Measurements from ENCODE around the gene PCSK6.

The PCSK6 gene

GRCh38 chr15:101322016-101322695 lies 167.4 kb downstream of the PCSK6 start:
- in situ Hi-C loops (cut with HindIII; ENCODE audit: low sequenced_read_pairs) = no loop called here

- in situ Hi-C loops (cut with HindIII; ENCODE audit: low sequenced_read_pairs) = no loop called here
These were observed 168.9 kb downstream of the PCSK6 start for GRCh38 chr15:101320501-101321052.

- in situ Hi-C loops (cut with HindIII; ENCODE audit: low sequenced_read_pairs) = loop anchor here (10.0 kb wide), 1 partner anchor 346 kb away; no protein-coding TSS in a partner anchor
These were observed 170.7 kb downstream of the PCSK6 start for GRCh38 chr15:101318839-101319238.

GRCh38 chr15:101318147-101318819 lies 171.2 kb downstream of the PCSK6 start:
- in situ Hi-C loops (cut with HindIII; ENCODE audit: low sequenced_read_pairs) = loop anchor here (10.0 kb wide), 1 partner anchor 347 kb away; no protein-coding TSS in a partner anchor

- in situ Hi-C loops (cut with HindIII; ENCODE audit: low sequenced_read_pairs) = loop anchor here (10.0 kb wide), 1 partner anchor 347 kb away; no protein-coding TSS in a partner anchor
These were observed 172.1 kb downstream of the PCSK6 start for GRCh38 chr15:101317336-101317872.

GRCh38 chr15:101316529-101316928 lies 173.0 kb downstream of the PCSK6 start:
- in situ Hi-C loops (cut with HindIII; ENCODE audit: low sequenced_read_pairs) = loop anchor here (10.0 kb wide), 1 partner anchor 348 kb away; no protein-coding TSS in a partner anchor

- in situ Hi-C loops (cut with HindIII; ENCODE audit: low sequenced_read_pairs) = loop anchor here (10.0 kb wide), 1 partner anchor 349 kb away; no protein-coding TSS in a partner anchor
These were observed 173.8 kb downstream of the PCSK6 start for GRCh38 chr15:101315736-101316135.

- in situ Hi-C loops (cut with HindIII; ENCODE audit: low sequenced_read_pairs) = loop anchor here (10.0 kb wide), 1 partner anchor 350 kb away; no protein-coding TSS in a partner anchor
These were observed 175.0 kb downstream of the PCSK6 start for GRCh38 chr15:101314336-101315125.

- in situ Hi-C loops (cut with HindIII; ENCODE audit: low sequenced_read_pairs) = loop anchor here (10.0 kb wide), 1 partner anchor 352 kb away; no protein-coding TSS in a partner anchor
These were observed 176.3 kb downstream of the PCSK6 start for GRCh38 chr15:101313041-101313761.

- in situ Hi-C loops (cut with HindIII; ENCODE audit: low sequenced_read_pairs) = loop anchor here (10.0 kb wide), 1 partner anchor 354 kb away; no protein-coding TSS in a partner anchor
These were observed 179.0 kb downstream of the PCSK6 start for GRCh38 chr15:101310508-101310907.

GRCh38 chr15:101310161-101310480 lies 179.4 kb downstream of the PCSK6 start:
- in situ Hi-C loops (cut with HindIII; ENCODE audit: low sequenced_read_pairs) = loop anchor here (10.0 kb wide), 1 partner anchor 355 kb away; no protein-coding TSS in a partner anchor

- in situ Hi-C loops (cut with HindIII; ENCODE audit: low sequenced_read_pairs) = loop anchor here (10.0 kb wide), 1 partner anchor 355 kb away; no protein-coding TSS in a partner anchor
These were observed 179.9 kb downstream of the PCSK6 start for GRCh38 chr15:101309436-101310160.

- in situ Hi-C loops (cut with HindIII; ENCODE audit: low sequenced_read_pairs) = no loop called here
These were observed 180.7 kb downstream of the PCSK6 start for GRCh38 chr15:101308604-101309435.

- in situ Hi-C loops (cut with HindIII; ENCODE audit: low sequenced_read_pairs) = no loop called here
These were observed 181.5 kb downstream of the PCSK6 start for GRCh38 chr15:101307897-101308603.

- in situ Hi-C loops (cut with HindIII; ENCODE audit: low sequenced_read_pairs) = no loop called here
These were observed 182.2 kb downstream of the PCSK6 start for GRCh38 chr15:101307048-101307896.

GRCh38 chr15:101306341-101307047 lies 183.0 kb downstream of the PCSK6 start:
- in situ Hi-C loops (cut with HindIII; ENCODE audit: low sequenced_read_pairs) = no loop called here

Measured in DLD1 (cell line).